AG10803 (cell line): Measurements from ENCODE around the gene CCDC12.

Experiments used
- DNase-seq: peaks from one replicate; pipeline ENCODE4 v3.0.0; 2010; ENCODE audit warnings: low read depth
- H3K4me3 ChIP-seq: 2 replicates; pipeline ENCODE4 v1.5.1; 2011; ENCODE audit warnings: mild to moderate bottlenecking, low read length, control low read depth
- CTCF ChIP-seq: conservative IDR thresholded peaks from 2 replicates; pipeline ENCODE4 v1.5.1; 2011; ENCODE audit warnings: mild to moderate bottlenecking, low read length, control low read depth, inconsistent platforms

The CCDC12 gene

GRCh38 chr3:47003461-47004368 is 27.2 kb upstream of the CCDC12 start:
- TF ChIP-seq CTCF = no peak

GRCh38 chr3:47003056-47003410 is 26.5 kb upstream of the CCDC12 start:
- H3K4me3 ChIP-seq = no peak overlapping the region
- no peak for DNase-seq
- TF ChIP-seq CTCF = no peak

More at GRCh38 chr3:47003461-47004368, 27.2 kb upstream of the CCDC12 start:
- H3K4me3 ChIP-seq = no peak overlapping the region
- no peak for DNase-seq

GRCh38 chr3:47002171-47003055 is 25.9 kb upstream of the CCDC12 start:
- H3K4me3 ChIP-seq = no peak overlapping the region
- DNase-seq = no peak
- TF ChIP-seq CTCF = no peak

- TF ChIP-seq CTCF = no peak
- H3K4me3 ChIP-seq = no peak overlapping the region
- DNase-seq = no peak
Observed at GRCh38 chr3:47001731-47002170, 25.2 kb upstream of the CCDC12 start.

- no peak for DNase-seq
- no peak for TF ChIP-seq CTCF
- no peak overlapping the region for H3K4me3 ChIP-seq
Observed at GRCh38 chr3:47000922-47001730, 24.6 kb upstream of the CCDC12 start.

- DNase-seq = no peak
- no peak for TF ChIP-seq CTCF
- no peak overlapping the region for H3K4me3 ChIP-seq
Observed at GRCh38 chr3:47000198-47000815, 23.8 kb upstream of the CCDC12 start.
